CD4-positive, alpha-beta T cell treated with Interleukin-15 for 1 hour (primary cell): ENCODE results near the gene STON1.
"Not testable (repeated sequence)": the region's sequence is repeated elsewhere in the genome, so short reads cannot be mapped to it uniquely, and the experiment has no call there.

Experiments
- DNase-seq: peaks from one replicate; pipeline ENCODE4 v3.0.0-alpha.2; 2020

The STON1 gene, protein sequence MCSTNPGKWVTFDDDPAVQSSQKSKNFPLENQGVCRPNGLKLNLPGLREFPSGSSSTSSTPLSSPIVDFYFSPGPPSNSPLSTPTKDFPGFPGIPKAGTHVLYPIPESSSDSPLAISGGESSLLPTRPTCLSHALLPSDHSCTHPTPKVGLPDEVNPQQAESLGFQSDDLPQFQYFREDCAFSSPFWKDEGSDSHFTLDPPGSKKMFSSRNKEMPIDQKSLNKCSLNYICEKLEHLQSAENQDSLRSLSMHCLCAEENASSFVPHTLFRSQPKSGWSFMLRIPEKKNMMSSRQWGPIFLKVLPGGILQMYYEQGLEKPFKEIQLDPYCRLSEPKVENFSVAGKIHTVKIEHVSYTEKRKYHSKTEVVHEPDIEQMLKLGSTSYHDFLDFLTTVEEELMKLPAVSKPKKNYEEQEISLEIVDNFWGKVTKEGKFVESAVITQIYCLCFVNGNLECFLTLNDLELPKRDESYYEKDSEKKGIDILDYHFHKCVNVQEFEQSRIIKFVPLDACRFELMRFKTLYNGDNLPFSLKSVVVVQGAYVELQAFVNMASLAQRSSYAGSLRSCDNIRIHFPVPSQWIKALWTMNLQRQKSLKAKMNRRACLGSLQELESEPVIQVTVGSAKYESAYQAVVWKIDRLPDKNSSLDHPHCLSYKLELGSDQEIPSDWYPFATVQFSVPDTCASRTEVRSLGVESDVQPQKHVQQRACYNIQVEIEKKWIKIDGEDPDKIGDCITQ

DNA sequence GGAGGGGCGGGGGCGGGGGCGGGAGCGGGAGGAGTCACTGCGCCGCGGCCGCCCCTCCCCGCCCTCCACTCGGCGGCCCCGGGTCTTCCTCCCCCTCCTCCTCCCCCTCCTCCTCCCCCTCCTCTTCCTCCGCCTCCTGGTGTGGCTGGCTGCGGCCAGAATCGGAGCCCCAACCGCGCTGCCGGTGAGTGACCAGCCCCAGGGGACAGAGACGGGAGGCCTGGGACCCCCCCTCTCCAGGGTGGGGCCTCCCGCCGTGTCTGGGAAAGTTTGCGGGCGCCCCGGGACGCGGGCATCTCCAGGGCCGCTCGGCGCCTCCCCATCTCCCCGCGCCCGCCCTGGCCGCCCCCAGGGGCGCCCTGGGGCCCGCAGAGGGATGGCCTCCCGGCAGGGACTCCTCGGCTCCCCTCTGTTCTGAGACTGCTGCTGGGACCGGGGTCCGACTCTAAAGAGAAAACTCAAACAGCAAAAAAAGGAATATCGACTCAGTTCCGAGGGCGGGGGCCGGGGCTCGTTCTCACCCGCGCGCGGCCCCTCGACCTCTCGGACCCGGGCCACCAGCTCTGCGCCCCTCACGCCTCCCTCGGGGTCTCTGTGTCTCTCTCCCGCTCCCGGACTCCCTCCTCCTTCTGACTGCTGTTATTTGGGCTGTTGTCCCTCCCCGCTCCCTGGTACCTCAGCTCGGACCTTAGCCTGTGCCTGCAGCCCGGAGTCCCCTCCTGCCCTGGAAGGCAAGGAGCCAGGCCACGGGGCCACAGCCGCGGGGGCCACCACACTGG lies at the start of gene STON1:
Gene STON1 (plus strand): TSS at position 122 of the 779 bp plus-strand sequence. CDS start 50,480 bp downstream, outside the sequence.
- peak; percentile 18 for DNase-seq

DNA sequence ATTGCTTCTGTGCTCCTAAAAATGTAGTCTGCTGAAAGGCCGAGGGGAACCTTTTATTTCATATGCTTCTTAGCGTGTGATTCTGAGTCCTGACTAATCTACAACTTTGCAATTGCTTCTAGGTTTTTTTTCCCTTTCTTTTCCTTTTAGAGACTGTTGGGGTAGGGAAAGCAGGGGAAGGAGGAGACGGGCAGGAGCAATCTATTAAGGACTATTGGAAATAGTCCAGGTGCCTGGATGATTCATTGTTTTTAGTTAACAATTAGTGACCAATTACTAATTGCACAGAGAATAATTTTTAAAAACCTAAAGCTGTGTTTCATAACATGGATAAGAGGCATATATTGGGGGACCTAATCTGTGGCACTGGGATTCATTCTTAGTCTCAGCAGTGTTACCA lies 49.4 kb upstream of the STON1 start:
- no peak for DNase-seq

DNA sequence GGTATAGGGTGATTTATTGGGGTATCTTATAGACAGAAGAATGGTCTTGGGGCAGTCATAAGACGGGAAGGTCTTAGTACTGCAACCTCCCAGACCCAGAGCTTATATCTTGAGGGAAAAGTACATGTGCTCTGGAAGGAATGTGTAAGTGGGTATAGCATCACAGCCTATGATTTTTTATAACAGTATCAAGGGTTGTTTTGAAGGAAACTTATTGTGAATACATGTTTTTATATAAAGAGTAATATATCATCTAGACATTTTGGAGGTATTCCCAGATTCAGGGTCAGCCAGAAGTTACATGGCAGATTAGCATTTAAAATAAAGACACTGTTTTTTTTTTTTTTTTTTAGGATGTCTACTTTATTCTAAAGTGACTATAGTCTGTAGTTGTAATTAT lies 47.6 kb upstream of the STON1 start:
- DNase-seq = no peak

DNA sequence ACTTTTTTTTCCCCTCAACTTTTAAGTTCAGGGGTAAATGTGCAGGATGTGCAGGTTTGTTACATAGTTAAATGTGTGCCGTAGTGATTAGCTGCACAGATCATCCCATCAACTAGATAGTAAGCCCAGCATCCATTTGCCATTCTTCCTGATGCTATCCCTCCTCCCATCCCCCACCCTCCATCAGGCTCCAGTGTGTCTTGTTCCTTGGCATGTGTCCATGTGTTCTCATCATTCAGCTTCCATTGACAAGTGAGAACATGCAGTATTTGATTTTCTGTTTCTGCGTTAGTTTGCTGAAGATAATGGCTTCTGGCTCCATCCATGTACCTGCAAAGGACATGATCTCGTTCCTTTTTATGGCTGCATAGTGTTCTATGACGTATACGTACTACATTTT lies 47.2 kb upstream of the STON1 start:
- DNase-seq = no peak

DNA sequence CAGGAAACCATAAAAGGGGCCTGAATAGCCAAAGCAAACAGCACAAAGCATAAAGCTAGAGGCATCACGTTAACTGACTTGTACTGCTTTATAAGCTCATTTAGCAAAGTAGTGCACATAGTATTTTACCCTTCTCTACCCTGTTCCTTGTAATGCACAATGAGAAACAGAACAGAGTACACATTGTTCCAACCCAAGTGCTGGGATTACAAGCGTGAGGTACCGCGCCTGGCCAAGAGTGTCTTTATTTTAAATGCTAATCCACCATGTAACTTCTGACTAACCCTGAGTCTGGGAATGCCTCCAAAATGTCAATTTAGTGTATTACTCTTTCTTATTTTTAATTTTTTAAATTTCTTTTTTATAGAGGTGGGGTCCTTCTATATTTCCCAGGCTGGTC lies 46.4 kb upstream of the STON1 start:
- DNase-seq = no peak

DNA sequence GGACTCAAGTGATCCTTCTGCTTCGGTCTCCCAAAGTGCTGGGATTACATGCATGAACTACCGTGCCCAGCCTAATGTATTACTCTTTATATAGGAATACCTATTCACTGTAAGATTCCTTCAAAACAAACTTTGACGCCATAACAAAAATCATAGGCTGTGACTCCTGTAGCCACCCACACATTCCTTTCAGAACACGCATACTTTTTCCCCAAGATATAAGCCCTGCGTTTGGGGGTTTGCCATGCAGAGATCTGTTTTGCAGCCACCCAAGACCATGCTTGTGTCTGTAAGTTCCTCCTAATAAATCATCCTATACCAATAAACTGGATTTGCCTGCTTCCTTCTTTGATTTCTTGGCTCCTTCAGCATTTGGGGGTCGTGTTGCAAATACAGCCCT lies 46.0 kb upstream of the STON1 start:
- DNase-seq = no peak

DNA sequence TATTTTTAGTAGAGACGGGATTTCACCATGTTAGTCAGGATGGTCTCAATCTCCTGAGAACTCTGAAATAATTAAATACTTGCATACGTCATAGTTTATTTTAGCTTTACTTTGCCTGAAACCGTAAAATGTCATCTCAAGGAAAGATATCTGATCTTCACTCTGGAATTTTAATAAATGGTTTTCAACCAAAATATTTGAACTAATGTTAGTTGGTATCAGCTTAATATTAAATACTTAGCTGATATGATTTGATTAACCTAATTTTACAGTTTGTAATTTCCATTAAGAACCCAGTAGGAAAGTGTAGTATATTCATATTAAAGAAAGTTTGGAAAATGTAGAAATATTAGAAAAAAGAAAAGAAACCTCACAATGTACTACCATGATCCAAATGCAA lies 41.4 kb upstream of the STON1 start:
- DNase-seq = no peak

DNA sequence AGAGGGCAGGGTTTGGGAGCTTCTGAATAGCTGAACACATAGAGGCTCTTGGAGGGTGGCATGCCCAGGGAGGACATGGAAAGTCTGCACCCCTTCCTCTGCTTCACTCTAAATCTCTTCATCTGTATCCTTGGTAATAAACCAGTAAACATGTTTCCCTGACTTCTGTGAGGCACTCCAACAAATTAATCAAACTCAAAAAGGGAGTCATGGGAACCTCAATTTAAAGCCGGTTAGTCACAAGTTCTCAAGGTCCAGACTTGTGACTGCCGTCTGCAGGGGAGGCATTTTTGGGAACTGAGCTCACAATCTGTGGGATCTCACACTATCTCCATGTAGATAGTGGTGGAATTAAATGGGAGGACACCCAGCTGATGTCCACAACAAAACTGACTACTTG lies 33.1 kb upstream of the STON1 start:
- DNase-seq = no peak

DNA sequence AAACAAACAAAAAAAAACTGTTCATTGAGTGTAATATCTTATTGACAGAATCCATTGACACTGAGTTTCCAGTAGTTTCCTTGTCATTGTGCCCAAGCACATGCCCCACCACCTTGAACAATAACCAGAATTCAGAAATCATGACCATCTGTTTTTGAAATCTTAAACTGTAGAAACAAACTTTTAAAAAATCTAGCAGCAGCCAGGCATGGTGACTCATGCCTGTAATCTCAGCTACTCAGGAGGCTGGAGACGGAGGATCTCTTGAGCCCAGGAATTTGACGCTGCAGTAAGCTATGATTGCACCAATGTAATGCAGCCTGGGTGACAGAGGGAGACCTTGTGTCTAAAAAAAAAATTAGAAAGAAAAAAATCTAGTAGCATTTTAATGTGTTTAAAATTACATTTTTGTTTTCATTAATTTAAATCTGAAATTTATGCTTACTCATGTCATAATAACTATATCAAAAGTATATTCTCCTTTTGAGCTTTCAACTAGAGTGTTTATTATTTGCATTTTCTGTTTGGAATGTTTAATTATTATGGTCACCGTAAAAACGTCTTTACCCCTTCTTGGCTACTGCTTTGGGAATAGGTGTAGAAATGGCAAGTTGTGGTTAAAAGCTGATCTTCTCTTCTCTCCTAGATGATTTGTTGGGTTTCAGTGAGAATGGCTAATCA lies 25.2 kb upstream of the STON1 start:
- DNase-seq = no peak

DNA sequence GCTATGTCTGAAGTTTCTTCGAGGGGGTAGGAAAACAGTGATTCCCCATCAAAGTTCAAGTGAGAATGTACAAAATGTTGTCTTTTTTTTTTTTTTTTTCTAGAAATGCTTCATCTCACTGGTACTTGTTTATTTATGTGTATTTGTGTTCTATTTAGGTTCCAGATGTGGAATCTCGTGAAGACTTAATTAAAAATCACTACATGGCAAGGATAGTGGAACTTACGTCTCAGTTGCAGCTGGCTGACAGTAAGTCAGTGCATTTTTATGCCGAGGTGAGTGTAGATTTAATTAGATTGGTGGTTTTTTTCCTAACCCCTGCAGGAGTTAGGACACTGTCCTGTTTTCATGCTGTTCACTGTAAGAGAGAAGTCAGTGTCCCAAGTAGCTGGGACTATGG lies 22.8 kb upstream of the STON1 start:
- no peak for DNase-seq

DNA sequence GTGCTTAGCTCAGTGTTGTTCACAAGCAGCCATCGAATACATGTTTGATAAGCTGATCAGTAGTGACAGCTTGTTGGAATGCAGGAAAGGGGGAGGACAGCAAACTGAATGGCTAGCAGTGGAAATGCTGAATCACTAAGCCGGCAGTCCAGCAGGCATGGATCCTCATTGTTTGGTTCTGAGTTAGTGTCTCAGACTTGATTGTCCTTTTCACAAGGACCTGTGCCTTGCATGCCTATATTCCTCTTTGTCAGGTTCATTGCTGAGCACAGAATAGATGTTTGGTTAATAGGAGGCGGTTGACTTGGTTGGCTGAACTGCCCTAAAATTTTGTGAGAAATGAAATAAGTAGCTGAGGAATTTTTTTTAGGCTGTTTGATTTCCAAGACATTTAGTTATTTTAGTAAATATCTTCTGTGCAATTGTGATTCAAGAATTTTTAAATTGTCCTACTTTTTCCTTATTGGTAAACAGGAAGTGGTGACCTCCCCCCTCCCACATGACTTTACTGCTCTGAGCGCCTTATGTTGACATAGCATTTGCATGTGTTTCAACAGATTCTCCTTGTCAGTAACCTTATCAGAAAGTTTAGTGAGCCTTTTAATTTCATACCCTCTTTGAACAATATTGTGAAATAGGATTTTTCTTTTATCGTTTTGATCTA lies 21.4 kb upstream of the STON1 start:
- no peak for DNase-seq

DNA sequence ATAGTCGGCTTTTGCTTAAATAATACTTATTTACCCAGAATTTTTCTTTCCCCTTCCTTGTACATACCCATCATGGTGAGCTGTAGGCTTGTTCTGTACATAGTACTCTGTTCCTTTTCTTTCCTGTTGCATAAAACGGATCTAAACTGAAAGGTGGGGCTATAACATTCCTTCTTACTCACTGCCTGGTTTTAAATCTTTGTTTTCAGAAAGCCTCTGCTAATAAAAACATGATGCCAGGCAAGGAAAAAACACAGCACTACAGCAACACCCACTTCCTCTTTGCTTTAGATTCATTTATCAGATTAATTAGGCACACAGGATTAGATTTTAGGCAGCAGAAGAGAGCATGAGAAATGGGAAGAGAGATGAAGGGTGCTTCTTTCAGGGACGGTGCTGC lies 19.6 kb upstream of the STON1 start:
- no peak for DNase-seq

DNA sequence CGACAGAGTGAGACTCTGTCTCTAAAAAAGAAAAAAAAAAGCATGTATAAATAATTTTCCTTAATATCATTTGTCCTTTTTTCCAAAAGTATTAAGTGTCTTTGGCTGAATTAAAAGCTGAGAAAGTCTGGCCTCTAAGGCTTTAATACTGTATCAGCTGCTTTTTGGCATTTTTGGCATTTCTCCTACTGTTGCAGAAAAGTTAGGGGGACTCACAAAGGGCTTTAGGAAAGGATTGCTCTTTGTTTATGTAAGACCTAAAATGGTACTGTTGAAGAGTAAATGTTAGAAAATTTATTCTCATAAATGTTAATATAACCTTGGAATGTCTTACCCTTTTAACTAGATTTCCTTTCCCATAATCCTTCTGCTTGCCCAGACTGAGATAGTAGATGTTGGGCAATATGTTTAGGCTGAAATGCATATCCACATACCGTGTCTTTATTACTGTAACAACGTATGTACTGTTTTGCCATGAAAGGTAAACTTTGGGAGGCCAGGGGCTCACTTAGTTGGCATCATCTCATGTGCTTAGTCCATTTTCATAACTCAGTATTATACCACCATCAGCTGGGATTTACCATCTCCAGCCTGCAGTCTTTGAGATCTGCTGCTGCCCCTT lies 18.0 kb upstream of the STON1 start:
- no peak for DNase-seq

DNA sequence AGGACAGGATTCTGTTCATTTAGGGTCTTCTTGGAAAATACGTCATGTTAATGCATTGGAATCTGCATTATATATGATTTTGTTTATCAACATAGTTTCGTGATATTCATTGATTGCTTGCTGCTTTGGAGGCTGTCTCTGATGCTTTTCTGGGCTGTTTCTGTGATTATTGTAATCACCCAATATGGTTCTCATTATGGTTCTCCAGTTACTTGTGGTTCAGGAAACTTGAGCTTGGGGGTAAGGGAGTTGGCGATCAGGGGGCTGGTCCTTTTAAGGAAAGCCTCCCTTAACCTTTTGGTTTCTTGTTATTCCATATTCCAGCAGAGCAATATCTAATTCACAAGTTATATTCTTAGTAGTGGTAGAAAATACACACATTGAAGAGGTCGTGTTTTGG lies 17.4 kb upstream of the STON1 start:
- DNase-seq = no peak

DNA sequence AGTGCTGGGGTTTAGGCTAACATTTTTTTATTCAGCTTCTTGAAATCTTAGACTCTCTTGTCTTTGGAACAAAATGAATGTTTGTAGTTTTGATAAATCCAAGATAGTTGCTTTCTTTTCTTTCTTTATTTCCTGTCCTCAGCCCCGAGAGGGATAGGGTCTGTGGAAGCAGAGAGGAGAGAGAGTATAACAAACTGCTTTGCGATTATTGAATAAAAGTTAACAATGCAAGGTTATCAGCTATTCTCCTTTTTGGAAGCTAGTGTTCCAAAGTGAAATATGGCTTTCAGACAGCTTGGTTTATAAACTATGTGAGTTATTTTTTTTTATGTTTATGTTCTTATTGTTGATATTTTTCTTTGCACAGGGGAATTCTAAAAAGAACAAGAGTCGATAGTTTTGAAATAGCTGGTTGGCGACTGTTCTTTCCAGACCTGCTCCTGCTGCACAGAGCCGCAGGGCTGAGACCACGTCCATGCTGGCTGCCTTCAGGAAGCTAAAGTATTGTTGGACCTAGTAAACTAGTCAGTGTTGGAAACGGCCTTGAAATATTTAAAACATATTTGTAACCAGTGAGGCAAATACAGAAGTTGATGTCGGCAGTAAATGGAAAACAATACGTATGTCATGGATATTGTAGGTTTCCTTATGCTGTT lies 15.5 kb upstream of the STON1 start:
- no peak for DNase-seq

DNA sequence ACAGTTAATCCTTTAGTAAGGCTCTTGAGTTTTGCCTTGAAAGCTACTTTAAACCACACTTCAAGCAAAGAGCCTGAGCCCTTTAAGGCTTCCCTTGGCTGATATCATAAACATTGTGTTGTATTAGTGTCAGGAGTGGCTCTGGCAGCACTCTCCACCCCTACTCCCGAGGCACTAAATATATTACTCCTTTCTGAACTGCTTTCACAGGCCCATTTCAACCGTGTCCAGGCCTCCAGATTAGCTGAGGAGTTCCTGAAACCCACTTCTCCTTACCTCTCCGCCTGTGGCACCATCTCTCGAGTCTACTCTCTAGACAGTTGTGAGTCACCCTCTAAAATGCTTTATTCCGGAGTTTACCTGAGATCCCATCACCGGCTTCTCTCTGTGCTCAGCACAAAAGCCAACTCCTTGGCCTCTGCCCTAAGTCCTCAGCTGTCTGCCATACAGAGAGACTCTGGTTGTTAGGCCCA lies 14.4 kb upstream of the STON1 start:
- DNase-seq = no peak

DNA sequence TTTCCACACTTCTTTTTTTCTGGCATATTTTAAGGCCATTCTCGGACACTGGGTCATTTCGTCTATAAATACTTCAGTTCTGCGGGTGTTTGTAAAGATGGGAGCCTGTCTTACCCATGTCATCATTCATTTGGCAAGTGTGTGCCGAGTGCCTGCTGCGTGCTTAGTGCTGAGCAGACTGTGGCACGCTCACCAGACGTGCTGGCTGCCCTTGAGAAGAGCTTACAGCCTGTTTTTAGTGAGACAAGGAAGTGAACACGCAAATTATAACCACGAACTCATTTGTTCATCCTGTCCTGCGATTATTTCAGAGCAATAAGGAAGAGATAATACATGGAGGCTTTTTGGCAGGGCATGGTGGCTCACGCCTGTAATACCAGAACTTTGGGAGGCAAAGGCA lies 10.4 kb upstream of the STON1 start:
- no peak for DNase-seq

DNA sequence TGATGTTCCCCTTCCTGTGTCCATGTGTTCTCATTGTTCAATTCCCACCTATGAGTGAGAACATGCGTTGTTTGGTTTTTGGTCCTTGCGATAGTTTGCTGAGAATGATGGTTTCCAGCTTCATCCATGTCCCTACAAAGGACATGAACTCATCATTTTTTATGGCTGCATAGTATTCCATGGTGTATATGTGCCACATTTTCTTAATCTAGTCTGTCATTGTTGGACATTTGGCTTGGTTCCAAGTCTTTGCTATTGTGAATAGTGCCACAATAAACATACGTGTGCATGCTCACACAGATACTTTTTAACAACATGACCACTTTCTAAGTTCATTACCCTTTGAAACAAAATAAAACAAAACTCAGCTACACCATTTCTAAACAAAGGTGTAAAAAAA lies 5.2 kb upstream of the STON1 start:
- not testable (repeated sequence) for DNase-seq

DNA sequence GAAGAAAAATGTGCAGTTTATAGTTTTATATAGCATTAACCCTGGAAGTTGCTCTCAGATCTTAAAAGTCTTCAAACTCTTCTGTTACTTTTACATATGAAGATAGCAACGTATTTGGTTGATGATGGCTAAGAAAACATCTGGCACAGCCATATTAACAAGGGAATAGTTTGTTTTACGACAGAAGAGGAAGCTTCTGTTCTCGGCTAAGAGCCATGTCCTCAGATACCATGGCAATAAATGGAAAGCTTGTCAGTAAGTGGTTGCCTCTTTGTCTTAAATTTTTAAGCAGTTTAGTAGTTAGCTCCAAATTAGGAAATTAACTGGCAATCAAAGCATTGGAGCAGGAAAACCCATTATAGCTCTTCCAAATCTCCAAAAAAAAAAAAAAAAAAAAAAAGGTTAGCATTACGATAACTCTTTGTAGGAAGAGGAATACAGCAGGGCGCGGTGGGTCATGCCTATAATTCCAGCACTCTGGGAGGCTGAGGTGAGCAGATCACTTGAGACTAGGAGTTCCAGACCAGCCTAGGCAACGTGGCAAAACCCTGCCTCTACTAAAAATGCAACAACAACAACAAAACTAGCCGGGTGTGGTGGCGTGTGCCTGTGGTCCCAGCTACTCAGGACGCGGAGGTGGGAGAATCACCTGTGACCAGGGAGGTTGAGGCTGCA lies 4.5 kb upstream of the STON1 start:
- no peak for DNase-seq

DNA sequence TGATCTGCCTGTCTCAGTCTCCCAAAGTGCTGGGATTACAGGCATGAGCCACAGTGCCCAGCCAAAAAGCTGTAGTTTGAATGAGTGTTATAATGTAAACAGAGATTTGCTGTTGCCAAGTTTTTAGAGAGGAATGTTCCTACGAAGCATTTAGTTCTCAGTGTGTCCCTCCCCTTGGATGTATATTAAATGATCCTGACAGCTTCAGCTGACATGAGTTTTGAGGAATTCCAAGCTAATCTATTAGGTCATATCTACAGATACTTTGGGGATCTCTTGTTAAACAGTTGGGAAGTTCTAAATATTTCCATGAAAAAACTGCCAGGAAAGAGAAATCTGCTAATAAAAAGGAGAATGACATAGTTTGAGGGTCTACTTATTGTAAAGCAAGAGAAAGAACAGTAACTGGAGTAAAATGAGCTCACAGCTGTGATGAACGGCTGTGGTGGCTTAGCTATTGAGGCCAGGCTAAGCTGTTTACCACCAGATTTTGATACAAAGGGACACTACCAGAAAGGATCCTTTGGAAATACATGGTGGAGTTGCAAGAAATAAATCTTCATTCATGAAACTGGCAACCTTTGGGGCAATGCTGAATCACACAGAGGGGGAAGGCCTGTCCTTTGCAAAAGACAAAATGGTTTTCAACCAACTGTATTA lies 2.6 kb upstream of the STON1 start:
- no peak for DNase-seq
